ENCODE results near the gene ZBP1.

ZBP1 gene

GRCh38 chr20:57583289-57584257 is 36.7 kb downstream of the ZBP1 start:
- no peak for DNase-seq

DNA sequence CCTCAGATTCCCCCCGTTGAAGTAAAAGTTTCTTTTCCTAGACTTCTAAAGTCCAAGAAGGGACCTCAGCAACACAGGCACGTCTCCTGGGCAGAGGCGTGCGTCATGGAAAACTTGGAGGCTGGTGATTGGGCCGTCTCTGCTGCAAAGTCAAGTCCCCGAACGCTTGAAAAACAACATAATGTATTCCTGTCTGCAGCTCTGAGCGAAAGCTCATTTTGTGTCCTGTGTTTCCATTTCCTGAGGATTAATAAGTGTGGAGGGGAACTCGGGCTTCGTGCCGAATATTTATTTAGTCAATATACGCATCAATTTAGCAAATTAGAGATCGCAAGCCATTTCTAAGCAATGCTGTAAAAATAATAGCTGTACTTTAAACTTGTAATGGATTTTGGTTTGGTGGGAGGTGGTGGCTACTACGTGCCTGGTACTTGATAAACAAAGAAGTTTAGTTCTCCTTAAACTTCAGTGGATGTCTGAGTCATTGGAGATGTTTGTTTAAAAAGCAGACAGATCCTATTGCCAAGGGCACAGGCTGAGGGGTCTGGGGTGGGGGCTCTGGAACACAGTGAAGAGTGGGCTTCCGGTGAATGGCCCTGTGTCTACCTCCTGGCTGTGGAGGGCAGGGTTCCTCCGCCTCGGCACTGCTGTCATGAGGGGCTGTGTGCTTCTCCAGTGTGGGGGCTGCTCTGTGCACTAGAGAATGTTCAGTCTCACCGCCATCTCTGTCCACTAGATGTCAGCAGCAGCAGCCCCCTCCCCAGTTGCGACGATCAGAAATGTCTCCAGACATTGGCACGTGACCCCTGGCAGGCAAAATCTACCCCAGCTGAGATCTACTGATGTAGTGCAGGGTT is 37.6 kb downstream of the ZBP1 start:
- no peak for DNase-seq

GRCh38 chr20:57582029-57582378 is 38.2 kb downstream of the ZBP1 start:
- DNase-seq = no peak

DNA sequence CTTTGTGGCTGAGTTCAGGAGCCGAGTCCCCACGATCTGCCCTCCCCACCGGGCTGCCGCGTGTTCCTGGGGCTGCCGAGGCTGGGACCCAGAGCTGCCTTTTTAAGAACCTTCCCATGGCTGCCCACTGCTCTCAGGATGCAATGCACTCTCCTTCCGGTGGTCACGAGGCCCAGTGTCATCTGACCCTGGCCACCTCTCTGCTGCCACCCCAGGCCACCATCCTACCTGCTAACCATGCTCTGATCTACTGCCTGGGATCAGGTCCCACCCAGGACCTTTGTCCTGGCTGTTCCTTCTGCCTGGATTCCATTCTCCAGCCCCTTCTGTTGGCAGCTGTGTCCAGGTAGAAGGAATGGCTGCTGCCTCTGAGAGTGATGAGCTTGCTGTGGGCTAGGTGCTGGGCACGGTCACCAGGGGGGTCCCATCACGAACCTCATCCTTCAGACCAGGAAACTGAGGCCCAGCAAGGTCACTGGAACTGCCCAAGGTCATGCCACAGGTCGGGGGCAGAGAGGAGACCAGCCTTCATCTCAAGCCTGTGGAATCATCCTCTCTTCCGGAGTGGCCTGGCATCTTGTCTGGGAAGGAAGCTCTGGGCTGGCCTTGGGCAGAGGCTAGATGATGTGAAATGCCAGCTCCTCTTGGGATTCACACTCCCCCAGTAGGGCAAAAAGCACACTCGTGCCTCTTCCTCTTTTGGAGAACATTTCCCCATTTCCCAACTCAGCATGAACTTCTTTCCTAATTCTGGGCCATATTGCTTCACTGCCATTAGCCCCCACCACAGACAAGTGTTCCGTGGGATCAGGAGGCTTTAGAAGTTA is 38.8 kb downstream of the ZBP1 start:
- no peak for DNase-seq

DNA sequence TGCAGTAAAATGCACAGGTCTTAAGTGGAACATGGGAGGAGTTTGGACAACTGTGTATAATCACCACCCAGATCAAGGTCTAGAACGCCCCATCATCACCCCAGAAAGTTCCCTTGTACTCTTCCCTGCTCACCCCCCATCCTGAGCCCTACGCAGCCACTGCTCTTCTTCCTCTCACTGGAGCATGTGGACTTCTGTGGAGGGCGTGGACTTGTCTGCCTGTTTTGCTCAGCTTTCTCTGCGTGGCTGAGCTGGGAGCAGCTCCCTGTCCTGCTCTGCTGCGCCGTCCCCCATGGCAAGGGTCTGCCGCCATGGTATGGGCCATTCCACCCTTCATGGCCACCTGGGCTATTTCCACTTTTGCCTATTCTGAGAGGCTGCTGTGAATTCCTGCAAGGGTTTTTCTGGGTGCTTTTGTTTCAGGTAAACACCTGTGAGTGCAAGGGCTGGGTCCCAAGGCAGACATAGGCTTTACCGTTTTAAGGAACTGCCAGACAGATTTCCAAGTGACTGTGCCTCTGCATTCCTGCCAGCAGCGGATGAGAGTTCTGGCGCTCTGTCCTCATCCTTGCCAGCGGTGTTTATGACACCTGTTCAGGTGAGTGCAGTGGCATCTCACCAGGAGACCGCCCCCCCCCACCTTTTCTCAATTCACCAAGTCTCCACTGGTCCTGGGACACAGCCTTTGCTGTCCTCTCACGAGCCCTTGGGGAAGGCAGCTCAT is 39.6 kb downstream of the ZBP1 start:
- no peak for DNase-seq

DNA sequence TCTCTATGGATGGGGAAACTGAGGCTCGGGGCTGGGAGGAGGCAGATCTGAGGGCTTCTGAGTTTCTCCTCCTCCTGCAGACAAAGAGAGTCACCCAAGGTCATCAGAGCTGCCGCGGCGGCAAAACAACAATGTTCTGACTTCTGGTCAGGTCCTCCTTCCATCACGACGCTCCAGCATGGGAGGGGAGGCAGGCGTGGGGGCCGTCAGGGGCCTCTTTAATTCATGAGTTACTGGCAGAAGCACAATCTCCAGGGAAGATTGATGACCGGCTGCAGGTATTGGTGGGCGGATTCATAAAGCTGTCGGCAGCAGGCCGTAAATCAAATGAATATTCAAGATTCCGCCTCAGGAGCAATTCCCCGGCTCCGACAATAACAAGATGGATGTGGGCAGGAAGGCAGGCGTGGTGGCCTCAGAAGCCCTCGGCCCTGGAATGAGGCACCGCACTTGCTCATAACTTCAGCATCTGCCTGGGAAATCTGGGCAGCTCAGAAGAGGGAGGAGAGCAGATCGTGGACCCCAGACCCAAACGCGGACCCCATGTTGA is 40.3 kb downstream of the ZBP1 start:
- DNase-seq = no peak

GRCh38 chr20:57579331-57579897 is 40.8 kb downstream of the ZBP1 start:
- DNase-seq = no peak

DNA sequence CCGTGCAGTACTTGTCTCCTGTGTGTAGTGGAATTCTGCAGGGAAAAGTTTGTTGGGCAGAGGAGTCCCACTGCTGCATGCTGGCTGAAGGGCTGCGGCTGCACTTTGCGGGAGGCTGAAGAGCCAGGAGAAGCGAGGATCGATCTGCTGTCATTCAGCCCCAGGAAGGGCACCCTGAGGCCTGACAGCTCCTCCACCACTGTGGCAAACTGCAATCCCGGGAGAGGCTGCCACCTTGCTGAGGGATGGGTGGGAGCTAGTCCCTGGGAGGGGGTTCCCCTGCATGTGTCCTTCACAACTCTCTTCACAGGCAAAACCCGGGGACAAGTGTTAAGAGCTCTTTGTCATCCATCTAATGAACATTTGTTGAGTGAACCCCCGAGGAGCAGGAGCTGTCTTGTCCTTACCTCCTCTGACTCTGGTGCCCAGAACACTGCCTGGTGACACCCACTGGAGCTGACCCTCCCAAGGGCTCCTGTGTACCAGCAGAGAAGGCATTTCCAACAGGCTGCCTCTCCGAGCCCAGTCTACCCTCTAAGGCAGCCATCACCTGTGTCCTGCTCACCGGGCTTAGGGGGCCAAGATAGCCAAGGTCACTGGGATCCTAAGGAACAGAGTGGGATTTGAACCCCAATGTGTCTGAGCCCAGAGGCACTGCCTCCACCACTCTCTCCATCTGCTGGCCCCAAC is 41.6 kb downstream of the ZBP1 start:
- DNase-seq = no peak

GRCh38 chr20:57577679-57578475 is 42.3 kb downstream of the ZBP1 start:
- no peak for DNase-seq

- DNase-seq = no peak
Observed at GRCh38 chr20:57576617-57577550, 43.3 kb downstream of the ZBP1 start.

- DNase-seq = no peak
Observed at GRCh38 chr20:57576002-57576401, 44.2 kb downstream of the ZBP1 start.

DNA sequence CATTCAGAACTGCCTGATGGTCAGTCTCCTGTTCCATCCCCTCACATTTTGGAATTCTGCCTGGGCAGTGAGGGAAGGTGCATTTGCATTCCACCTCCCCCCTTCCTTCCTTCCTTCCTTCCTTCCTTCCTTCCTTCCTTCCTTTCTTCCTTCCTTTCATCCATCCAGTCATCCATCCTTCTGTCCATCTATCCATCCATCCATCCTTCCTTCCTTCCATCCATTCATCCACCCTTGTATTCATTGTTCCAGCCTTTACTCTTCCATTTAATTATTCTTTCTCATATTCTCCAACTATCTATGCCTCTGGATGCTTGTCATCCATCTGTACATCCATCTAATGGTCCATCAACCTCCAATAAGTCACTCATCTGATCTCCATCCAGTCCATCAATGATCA is 45.3 kb downstream of the ZBP1 start:
- no peak for DNase-seq

- no peak for DNase-seq
Observed at GRCh38 chr20:57573894-57574293, 46.3 kb downstream of the ZBP1 start.

DNA sequence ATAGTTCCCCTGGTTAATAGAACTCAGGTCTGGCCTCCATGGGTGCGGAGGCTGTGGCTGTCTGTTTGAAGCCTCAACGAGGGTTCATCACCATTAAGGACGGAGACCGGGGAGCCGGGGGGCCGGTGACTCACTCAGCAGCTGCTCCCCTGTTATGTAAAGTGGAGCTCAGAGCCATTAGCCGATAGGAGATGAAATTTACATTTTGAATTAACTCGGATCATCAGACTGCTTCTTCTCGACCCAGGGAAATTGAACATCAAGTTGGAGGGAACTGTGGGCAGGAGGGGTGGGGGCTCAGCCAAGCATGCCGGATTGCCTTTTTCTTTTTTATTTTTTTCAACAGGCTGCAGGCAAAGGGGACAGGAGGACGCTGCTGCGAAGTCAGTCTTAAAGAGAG is 47.0 kb downstream of the ZBP1 start:
- no peak for DNase-seq

DNA sequence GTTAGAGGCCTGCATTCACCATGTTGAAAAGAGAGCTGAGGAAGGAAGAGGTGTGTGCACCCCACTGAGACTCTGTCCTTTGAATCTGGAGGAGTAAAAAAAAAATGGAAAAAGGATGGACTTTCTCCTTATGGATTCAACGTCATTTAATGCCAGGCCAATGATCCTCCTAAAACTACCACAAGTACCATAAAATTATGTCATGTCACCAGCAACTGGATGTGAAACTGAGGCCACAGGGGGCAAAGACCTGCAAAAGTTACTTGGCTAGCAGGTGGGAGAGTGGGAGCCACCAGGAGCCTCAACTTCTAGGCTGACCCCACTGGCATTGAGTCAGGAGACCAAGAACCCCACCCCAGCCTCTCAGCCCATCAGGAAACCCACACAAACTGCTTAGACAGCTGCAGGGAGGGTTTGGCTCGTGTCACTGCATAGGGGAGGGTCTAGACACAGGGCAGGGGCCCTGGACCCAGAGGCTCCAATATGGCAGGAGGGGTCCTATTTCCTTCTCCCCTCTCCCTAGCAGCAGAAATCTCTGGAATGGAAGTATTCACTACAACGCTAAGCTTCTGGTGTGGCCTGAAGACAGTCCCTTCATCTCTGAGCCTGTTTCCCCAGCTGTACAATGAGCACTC is 48.3 kb downstream of the ZBP1 start:
- DNase-seq = no peak

DNA sequence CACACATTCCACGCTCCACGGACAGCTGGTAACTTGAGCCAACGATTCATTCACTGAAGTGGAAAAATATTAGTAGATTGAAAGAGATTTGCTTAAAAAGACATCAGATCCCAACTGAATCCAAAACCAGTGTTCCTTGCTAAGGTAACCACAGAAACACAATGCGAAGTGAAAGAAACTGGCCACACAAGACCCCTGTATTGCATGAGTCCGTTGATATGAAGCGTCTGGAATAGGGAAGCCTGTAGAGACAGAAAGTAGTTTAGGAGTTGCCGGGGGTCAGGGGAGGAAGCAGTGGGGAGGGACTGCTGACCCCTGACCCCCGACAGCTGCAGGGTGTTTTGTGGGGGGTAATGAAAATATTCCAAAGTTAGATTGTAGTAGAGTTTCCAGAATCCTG is 49.3 kb downstream of the ZBP1 start:
- DNase-seq = no peak

- DNase-seq = no peak
Observed at GRCh38 chr20:57570145-57570850, 49.9 kb downstream of the ZBP1 start.

- DNase-seq = no peak
Observed at GRCh38 chr20:57568960-57569359, 51.3 kb downstream of the ZBP1 start.
